SH-SY5Y (cell line): Measurements from ENCODE around the gene ZDHHC11.

ENCODE experiments used
- GATA2 ChIP-seq: IDR thresholded peaks from 2 replicates; pipeline ENCODE4 v1.6.1; 2011; ENCODE audit warnings: mild to moderate bottlenecking, low read depth, low read length
- GATA3 ChIP-seq: IDR thresholded peaks from 2 replicates; pipeline ENCODE4 v1.6.1; 2011; ENCODE audit warnings: low read depth, mild to moderate bottlenecking, low read length, moderate library complexity

GRCh38 chr5:775961-776861 lies 74.6 kb downstream of the ZDHHC11 start:
- no peak for TF ChIP-seq GATA2
- TF ChIP-seq GATA3, result no peak
